T-cell (primary cell): Measurements from ENCODE around the gene WDR46. TPM values are rescaled to one million over a fixed set of nuclear protein-coding genes. Genes with fewer than 3 reads are reported as not detected.
A peak's percentile ranks its signal among the peaks of the same experiment; 100 is the strongest.

Source experiments
- ATAC-seq, 4 experiments: fragments of 200-7000 bp in 3 of 4; fragments of 150-1000 bp in 1 of 4; cut with Tn5 transposase; replicated peaks in 1 of 4; 1 replicate in 3 of 4; 2 replicates in 1 of 4; pipeline ENCODE4 v1.10.0; 2021; ENCODE audit warnings: moderate library complexity in 3 of 4, mild to moderate bottlenecking in 2 of 4, moderate number of reproducible peaks in 1 of 4
- CTCF ChIA-PET, 2 donors: fragments of 300-600 bp; sonication (Branson Sonifier 250); formaldehyde crosslinking; loops; one replicate each; lab custom pipeline; 2022; ENCODE audit warnings: antibody characterized with exemption in 2 of 2; lab: Charles Lee
- POLR2A ChIA-PET, 2 donors: fragments of 300-600 bp; sonication (Branson Sonifier 250); formaldehyde crosslinking; loops; one replicate each; lab custom pipeline; 2022; ENCODE audit warnings: antibody characterized with exemption in 2 of 2; lab: Charles Lee
- DNase-seq, 35 experiments: peaks; one replicate each; pipeline versions ENCODE4 v3.0.0 to v3.0.0-alpha.2; 2013 to 2023
- H3K27ac ChIP-seq: one replicate; pipeline ENCODE4 v1.5.1; 2013; ENCODE audit warnings: low read length
- H3K27me3 ChIP-seq, 2 experiments: replicated peaks in 1 of 2; 1 replicate in 1 of 2; 2 replicates in 1 of 2; pipeline versions ENCODE4 v1.6.1 to v1.7.0; 2013; ENCODE audit warnings: low read length in 1 of 2, mixed read lengths in 1 of 2; ENCODE audit not compliant: control insufficient read depth in 2 of 2, insufficient read depth in 2 of 2; ENCODE audit errors: extremely low read depth in 1 of 2
- H3K36me3 ChIP-seq, 2 donors: 1 replicate in 1 of 2; 2 replicates in 1 of 2; pipeline versions ENCODE4 v1.6.1 to v1.7.0; 2013; ENCODE audit warnings: low read length in 1 of 2; ENCODE audit not compliant: control insufficient read depth in 2 of 2, insufficient read depth in 1 of 2; ENCODE audit errors: extremely low read depth in 1 of 2
- H3K4me1 ChIP-seq, 2 experiments: 1 replicate in 1 of 2; 2 replicates in 1 of 2; pipeline versions ENCODE4 v1.6.1 to v1.7.0; 2013; ENCODE audit warnings: low read length in 2 of 2, mixed read lengths in 1 of 2; ENCODE audit not compliant: insufficient read depth in 2 of 2, control insufficient read depth in 1 of 2; ENCODE audit errors: extremely low read depth in 1 of 2
- H3K4me3 ChIP-seq, 2 donors: 1 replicate in 1 of 2; 2 replicates in 1 of 2; pipeline versions ENCODE4 v1.5.1 to v1.7.0; 2013; ENCODE audit warnings: mild to moderate bottlenecking in 2 of 2, low read length in 1 of 2, moderate library complexity in 1 of 2; ENCODE audit not compliant: control insufficient read depth in 1 of 2; ENCODE audit errors: extremely low read depth in 1 of 2
- H3K9me3 ChIP-seq: 2 replicates; pipeline ENCODE4 v1.7.0; 2013
- H3K27ac Mint-ChIP-seq, 2 donors: one replicate each; pipeline ENCODE4 v1.8.0; 2020 to 2021; ENCODE audit warnings: mild to moderate bottlenecking in 2 of 2, mixed read lengths in 2 of 2
- H3K27me3 Mint-ChIP-seq, 2 donors: one replicate each; pipeline ENCODE4 v1.8.0; 2021 to 2022; ENCODE audit warnings: mixed read lengths in 2 of 2
- H3K36me3 Mint-ChIP-seq: one replicate; pipeline ENCODE4 v1.8.0; 2021; ENCODE audit warnings: mixed read lengths
- H3K4me1 Mint-ChIP-seq, 3 donors: one replicate each; pipeline ENCODE4 v1.8.0; 2020 to 2022; ENCODE audit warnings: mixed read lengths in 3 of 3, mild to moderate bottlenecking in 1 of 3
- H3K4me3 Mint-ChIP-seq, 3 donors: one replicate each; pipeline ENCODE4 v1.8.0; 2020 to 2022; ENCODE audit warnings: mild to moderate bottlenecking in 3 of 3, mixed read lengths in 3 of 3, moderate library complexity in 3 of 3
- H3K9me3 Mint-ChIP-seq, 3 donors: one replicate each; pipeline ENCODE4 v1.8.0; 2020 to 2022; ENCODE audit warnings: mixed read lengths in 3 of 3
- WGBS: methylation state at CpG from one replicate; pipeline ENCODE4 v1.1.5; 2013; ENCODE audit warnings: missing lambda C conversion rate; ENCODE audit not compliant: insufficient coverage; 5-methylcytosine and 5-hydroxymethylcytosine counted together
- total RNA-seq, 35 experiments: library from RNA in 6 of 35; stranded (reverse) in 6 of 35; fragments of 120-200 nt in 1 of 35; gene quantifications; one replicate each; pipeline versions ENCODE4 v1.2.1 to v1.2.4 and lab custom pipeline; 2013 to 2026

The WDR46 gene
- total RNA-seq, 5 donors from 2014 or later (not counting 1 experiment from before 2014, with no cell fraction given) = 38.3 to 74.4 (median 60.4) TPM

DNA sequence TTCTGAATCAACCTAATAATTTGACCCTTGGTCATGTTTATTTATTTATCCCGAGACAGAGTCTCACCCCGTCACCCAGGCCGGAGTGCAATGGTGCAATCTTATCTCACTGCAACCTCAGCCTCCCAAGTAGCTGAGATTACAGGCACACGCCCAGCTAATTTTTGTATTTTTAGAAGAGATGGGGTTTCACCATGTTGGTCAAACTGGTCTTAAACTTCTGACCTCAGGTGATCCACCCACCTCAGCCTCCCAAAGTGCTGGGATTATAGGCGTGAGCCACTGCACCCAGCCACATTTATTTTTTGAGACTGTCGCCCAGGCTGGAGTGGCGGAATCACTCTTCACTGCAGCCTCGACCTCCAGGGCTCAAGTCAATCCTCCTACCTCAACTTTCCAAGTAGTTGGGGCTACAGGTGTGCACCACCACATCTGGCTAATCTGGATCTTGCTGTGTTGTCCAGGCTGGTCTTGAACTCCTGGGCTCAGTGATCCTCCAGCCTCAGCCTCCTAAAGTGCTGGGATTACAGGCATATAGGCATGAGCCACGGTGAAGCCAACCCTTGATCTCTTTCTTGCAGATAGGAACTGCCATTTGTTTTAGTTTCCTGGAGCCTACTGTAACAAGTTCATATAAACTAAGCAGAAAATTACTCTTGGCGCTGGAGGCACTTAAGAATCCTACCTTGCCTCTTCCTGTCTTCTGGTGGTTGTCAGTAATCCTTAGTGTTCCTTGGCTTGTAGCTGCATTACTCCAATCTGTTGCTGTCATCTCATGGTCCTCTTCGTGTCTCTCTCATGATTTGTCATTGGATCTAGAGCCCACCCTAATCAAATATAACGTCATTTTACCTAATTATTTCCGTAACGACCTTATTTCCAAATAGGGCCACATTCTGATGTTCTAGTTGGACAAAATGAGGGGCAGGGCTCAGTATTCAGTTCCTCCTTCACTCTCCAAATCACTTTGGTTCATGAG is 14.8 kb downstream of the WDR46 start:
- Histone ChIP-seq H3K4me1 (peaks cover 38 to 81% of the 10 kb centered on the region in 2 experiments), H3K36me3 (peaks cover 0 to 53% of the 10 kb centered on the region in 2 donors), H3K4me3 (no peak overlapping the region), H3K9me3 (no peaks in the 10 kb centered on the region), H3K27ac (peak overlapping the region; percentile 85), H3K27me3 (no peaks in the 10 kb centered on the region)
- H3K27me3 Mint-ChIP-seq = no peaks in the 10 kb centered on the region
- ChIA-PET POLR2A (no interaction called here), CTCF (no interaction called here)
- peak overlapping the region; percentile 84 to 98 for H3K27ac Mint-ChIP-seq
- H3K36me3 Mint-ChIP-seq = peaks cover 38% of the 10 kb centered on the region
- peak overlapping the region; percentile 92 to 98 (median 94) for H3K4me3 Mint-ChIP-seq
- peaks cover 75 to 84% (median 76%) of the 10 kb centered on the region in 3 donors for H3K4me1 Mint-ChIP-seq
- DNase-seq (no peak), ATAC-seq (no peak)
- H3K9me3 Mint-ChIP-seq = no peaks in the 10 kb centered on the region
- WGBS = 47% methylated on average over 5 of the region's 14 CpGs

DNA sequence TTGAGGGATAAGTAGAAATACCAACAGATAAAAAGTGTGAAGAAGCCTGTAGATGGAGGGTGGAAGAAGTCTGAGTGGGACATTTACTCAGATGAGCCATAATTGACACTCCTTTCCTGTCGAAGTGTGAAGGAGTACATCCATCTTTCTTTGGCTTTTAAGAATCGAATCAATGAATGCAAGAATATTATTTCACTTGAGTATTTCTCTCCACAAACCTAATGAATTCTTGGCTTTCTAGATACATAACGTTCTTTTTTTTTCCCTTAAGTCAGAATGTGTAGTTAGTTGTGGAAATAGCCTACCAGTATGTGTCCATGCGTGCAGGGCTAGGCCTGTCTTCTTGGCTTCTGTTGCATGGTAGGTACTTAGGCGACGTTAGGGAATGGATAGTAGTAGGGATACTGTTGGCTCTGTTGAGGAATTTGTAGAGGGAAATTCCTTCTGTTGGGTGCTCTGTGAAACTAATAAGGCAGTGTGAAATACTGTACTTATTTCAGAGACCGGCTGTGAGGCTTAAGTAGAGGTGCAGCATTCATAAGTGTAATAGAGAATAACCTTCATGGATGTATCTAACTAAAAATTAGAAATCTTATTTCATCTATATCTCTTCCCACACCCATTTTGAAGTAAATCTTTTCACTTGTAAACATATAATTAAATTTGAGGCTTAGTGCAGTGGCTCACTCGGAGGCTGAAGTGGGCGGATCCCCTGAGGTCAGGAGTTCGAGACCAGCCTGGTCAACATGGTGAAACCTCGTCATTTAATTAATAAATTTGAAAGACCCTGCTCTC is 15.7 kb downstream of the WDR46 start:
- no peak for ATAC-seq
- H3K27me3 ChIP-seq = no peaks in the 10 kb centered on the region
- no peak overlapping the region for H3K4me3 ChIP-seq
- ChIA-PET POLR2A (interaction anchor here in 1 of 2 donors (0.5 kb wide), 1 partner anchor 70 kb away, joined by 3 read pairs; no protein-coding TSS in a partner anchor), CTCF (no interaction called here)
- H3K36me3 ChIP-seq = peaks cover 0 to 54% of the 10 kb centered on the region in 2 donors
- H3K4me1 Mint-ChIP-seq = peaks cover 66 to 79% (median 68%) of the 10 kb centered on the region in 3 donors
- H3K27ac ChIP-seq = peak overlapping the region; percentile 85
- peaks cover 44% of the 10 kb centered on the region for H3K36me3 Mint-ChIP-seq
- 36% methylated on average over 5 of the region's 11 CpGs for WGBS
- no peaks in the 10 kb centered on the region for H3K27me3 Mint-ChIP-seq
- no peaks in the 10 kb centered on the region for H3K9me3 Mint-ChIP-seq
- H3K4me1 ChIP-seq = peaks cover 38 to 73% of the 10 kb centered on the region in 2 experiments
- DNase-seq = no peak
- no peaks in the 10 kb centered on the region for H3K9me3 ChIP-seq
- peak overlapping the region; percentile 98 to 99 for H3K27ac Mint-ChIP-seq
- peak overlapping the region; percentile 92 to 98 (median 94) for H3K4me3 Mint-ChIP-seq

DNA sequence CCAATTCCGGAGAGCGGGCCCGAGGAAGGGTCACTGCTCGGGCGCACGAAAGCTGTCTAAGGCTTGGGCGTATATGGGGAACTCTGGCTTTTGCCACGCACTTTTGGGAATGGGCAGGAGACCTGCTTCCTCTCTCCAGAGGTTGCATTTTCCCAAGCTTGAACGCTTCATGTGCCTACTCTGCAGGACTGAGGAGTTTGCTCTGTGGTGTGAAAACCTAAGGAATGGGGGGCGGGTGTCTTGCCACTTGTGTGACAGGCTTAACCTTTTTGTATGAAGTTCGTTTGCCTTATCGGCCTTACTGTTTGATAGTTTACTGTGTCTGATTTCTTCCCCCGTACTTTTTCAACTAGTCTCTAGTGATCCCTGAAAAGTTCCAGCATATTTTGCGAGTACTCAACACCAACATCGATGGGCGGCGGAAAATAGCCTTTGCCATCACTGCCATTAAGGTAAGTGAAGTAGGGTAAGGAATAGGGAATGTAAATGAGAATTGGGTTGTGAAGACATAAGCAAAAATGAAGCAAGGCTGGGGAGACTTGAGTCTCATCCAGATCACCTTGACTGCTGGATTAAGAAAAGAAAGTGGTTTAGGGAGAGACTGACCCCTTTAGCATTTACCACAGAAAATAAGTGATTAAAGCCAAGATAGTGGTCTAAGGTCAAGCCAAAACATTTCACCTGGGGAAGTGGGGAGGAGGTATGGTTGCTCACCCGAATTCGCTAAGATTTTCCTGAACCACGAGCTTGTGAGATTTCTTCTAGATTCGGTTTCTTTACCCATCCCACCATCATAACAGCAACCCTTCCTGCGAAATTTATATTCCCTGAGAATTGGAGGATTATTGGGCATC is 16.5 kb downstream of the WDR46 start:
- peaks cover 58 to 72% (median 61%) of the 10 kb centered on the region in 3 donors for H3K4me1 Mint-ChIP-seq
- Histone ChIP-seq H3K9me3 (no peaks in the 10 kb centered on the region), H3K27ac (peak overlapping the region; percentile 85), H3K27me3 (no peaks in the 10 kb centered on the region), H3K4me1 (peaks cover 38 to 64% of the 10 kb centered on the region in 2 experiments), H3K4me3 (peak overlapping the region; percentile 70 to 73), H3K36me3 (peaks cover 6 to 61% of the 10 kb centered on the region in 2 donors)
- ChIA-PET CTCF (interaction anchor here in 1 of 2 donors (1.0 to 1.9 kb wide), 7 partner anchors 17 to 320 kb away, joined by 3 to 16 read pairs (median 7); partner anchors contain the start of genes HLA-DMA, PFDN6, WDR46 and ZBTB22), POLR2A (interaction anchor here (0.5 to 1.5 kb wide), 4 partner anchors 16 to 300 kb away, joined by 3 to 6 read pairs (median 4); partner anchors contain the start of gene WDR46 (in 1 of the 2))
- H3K27me3 Mint-ChIP-seq = no peaks in the 10 kb centered on the region
- 8% methylated on average over 8 of the region's 22 CpGs for WGBS
- H3K36me3 Mint-ChIP-seq = peaks cover 51% of the 10 kb centered on the region
- H3K27ac Mint-ChIP-seq = peak overlapping the region; percentile 98 to 99
- H3K9me3 Mint-ChIP-seq = no peaks in the 10 kb centered on the region
- ATAC-seq (peak; percentile 1 to 11 (median 4)), DNase-seq (peak in 3 of 35 experiments; percentile 21 to 26 (median 25))
- H3K4me3 Mint-ChIP-seq = peak overlapping the region; percentile 92 to 98 (median 94)

DNA sequence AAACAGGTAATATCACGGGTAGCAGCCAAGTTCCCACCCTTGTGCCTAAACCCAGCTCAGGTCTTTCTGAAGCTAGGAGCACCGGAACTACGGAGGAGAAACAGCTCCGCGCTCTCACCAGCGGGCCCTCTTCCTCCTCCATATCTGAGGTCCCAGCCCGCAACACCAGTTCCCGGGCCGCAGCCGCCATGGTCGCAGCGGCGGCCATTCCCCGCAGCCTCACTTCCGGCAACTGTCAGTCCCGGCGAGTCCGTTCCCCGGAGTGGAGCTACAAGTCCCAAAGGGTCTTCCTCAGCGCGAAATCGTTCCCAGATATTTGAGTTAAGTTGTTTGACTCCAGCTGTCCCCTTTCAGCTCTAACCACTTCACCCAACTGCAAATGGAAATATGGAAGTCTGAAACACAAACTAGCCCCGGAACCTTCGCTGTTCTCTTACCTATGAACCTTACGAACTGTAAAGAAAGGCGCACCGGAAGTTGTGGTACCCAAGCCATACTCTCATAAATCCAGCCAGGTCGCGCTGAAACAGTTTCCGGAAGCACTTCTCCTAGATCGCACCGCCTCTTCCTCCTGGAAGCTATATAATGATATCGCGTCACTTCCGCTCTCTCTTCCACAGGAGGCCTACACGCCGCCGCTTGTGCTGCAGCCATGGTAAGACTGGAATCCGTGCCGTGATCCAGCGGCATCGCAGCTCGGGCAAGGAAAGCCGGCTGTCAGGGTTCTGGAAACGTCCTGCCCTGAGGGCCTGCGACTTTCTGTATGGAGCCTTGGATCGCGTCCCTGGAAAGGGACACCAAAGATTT is 17.4 kb downstream of the WDR46 start, which contains the start of the genes RPS18 and VPS52:
Gene RPS18 (plus strand): TSS at position 608 of the 807 bp plus-strand sequence. CDS start 45 bp downstream, at position 653.
Gene VPS52 (minus strand): TSS at position 409 of the 807 bp plus-strand sequence. CDS start 201 bp downstream, at position 208.
- DNase-seq (peak; percentile 79 to 99 (median 92)), ATAC-seq (peak; percentile 82 to 93 (median 90))
- Mint-ChIP-seq H3K27ac (peak within 1 kb of the TSS; percentile 98 to 99), H3K36me3 (peaks cover 54% of the 10 kb centered on the region), H3K4me1 (peaks cover 55 to 68% (median 60%) of the 10 kb centered on the region in 3 donors), H3K9me3 (no peaks in the 10 kb centered on the region), H3K4me3 (peak within 1 kb of the TSS; percentile 92 to 98 (median 94)), H3K27me3 (no peaks in the 10 kb centered on the region)
- WGBS = under 1% methylated on average over 39 of the region's 48 CpGs
- peak within 1 kb of the TSS; percentile 85 for H3K27ac ChIP-seq
- H3K4me3 ChIP-seq = peak within 1 kb of the TSS; percentile 70 to 73
- H3K36me3 ChIP-seq = peaks cover 13 to 69% of the 10 kb centered on the region in 2 donors
- peaks cover 37 to 59% of the 10 kb centered on the region in 2 experiments for H3K4me1 ChIP-seq
- POLR2A ChIA-PET = interaction anchor here (0.5 to 1.5 kb wide), 10 partner anchors 17 to 317 kb away, joined by 3 to 6 read pairs (median 3); partner anchors contain the start of genes RING1 (in 1 of the 2) and WDR46 (in 1 of the 2)
- CTCF ChIA-PET = interaction anchor here in 1 of 2 donors (0.8 to 1.9 kb wide), 10 partner anchors 17 to 1409 kb away, joined by 3 to 16 read pairs (median 6); partner anchors contain the start of genes HLA-DMA, NEU1, PFDN6 and WDR46
- no peaks in the 10 kb centered on the region for H3K27me3 ChIP-seq
- no peaks in the 10 kb centered on the region for H3K9me3 ChIP-seq
